ENCODE data around the gene PTPN11.
"Not testable (repeated sequence)": the region's sequence is repeated elsewhere in the genome, so short reads cannot be mapped to it uniquely, and the experiment has no call there.

Gene PTPN11

DNA sequence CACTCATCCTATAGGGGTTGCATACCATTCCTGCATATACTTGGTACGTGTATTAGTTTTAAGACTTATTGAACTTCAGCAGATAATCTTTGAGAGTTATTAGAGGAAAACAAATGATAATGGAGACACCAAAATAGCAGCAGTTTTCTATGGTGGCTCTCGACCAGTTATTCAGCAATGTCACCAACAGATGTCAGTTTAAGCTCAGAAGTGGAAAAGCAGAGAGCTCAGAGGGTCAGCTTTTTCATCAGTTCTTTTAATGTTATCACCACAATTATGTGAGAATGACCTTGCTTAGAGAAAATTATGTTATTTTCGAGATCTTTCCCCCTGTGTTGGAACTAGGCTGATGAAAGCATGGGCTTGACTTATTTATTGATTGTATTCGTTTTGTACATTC lies 32.0 kb downstream of the PTPN11 start:
- no peak for DNase-seq

DNA sequence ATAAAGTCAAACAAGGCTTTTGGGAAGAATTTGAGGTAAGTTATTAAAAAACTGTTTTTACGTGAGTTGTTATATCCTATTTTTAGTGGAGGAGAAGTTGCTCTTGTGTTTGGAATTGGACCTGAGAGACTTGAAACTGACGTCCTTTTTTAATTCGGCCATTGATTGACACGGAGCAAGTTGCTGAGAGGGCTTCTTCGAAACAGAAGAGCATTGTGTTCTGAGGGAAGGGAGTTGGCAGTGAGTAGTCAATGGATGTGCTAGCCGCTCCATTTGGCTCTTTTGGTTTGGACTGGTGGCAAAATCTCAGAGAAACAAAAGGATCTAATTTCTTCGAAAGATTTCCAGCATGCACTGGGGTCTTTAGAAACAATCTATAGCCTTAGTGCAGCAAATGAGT lies 37.3 kb downstream of the PTPN11 start:
- no peak for DNase-seq

DNA sequence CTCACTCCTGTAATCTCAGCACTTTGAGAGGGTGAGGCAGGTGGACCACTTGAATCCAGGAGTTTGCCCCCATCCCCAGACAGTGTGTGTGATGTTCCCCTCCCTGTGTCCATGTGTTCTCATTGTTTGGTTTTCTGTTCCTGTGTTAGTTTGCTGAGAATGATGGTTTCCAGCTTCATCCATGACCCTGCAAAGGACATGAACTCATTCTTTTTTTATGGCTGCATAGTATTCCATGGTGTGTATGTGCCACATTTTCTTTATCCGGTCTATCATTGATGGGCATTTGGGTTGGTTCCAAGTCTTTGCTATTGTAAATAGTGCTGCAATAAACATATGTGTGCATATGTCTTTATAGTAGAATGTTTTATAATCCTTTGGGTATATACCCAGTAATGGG lies 38.4 kb downstream of the PTPN11 start:
- not testable (repeated sequence) for DNase-seq

GRCh38 chr12:112458330-112458729 lies 39.6 kb downstream of the PTPN11 start:
- no peak for DNase-seq

GRCh38 chr12:112458751-112459150 lies 40.0 kb downstream of the PTPN11 start:
- no peak for DNase-seq

DNA sequence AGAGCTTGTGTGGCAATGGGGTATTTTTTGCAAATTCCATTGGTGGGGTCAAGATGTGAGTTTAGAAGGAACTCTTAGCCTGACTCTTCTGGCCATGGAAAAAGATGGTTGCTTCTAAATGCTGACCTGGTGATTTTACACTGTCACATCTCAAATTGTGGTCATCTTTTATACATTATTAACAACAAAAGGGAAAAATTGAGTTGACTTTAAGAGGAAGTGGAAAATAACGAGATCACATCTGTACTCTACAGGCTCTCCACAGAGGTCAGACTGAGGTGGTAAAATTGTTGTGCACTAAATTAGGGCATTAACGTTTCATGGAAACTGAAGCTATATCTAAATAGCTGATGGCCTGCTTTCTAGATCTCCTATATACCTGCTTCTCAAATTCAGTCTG lies 44.7 kb downstream of the PTPN11 start:
- DNase-seq = no peak

DNA sequence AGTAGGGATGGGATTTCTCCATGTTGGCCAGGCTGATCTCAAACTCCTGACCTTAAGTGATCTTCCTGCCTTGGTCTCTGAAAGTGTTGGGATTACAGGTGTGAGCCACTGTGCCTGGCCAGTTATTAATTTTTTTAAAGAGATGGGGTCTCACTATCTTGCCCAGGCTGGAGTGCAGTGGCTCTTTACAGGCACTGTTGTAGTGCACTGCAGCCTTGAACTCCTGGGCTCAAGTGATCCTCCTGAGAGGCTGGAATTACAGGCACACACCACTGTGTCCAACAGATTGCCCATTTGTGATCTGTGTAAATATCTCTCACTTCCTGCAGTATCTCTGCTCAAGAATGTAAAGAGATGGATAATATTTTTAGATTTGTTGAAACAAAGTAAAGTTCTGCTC lies 45.9 kb downstream of the PTPN11 start:
- DNase-seq = no peak

GRCh38 chr12:112466011-112466422 lies 47.3 kb downstream of the PTPN11 start:
- no peak for DNase-seq

- no peak for DNase-seq
These were observed 48.1 kb downstream of the PTPN11 start for GRCh38 chr12:112466835-112467234.

GRCh38 chr12:112468046-112468445 lies 49.3 kb downstream of the PTPN11 start:
- DNase-seq = no peak

DNA sequence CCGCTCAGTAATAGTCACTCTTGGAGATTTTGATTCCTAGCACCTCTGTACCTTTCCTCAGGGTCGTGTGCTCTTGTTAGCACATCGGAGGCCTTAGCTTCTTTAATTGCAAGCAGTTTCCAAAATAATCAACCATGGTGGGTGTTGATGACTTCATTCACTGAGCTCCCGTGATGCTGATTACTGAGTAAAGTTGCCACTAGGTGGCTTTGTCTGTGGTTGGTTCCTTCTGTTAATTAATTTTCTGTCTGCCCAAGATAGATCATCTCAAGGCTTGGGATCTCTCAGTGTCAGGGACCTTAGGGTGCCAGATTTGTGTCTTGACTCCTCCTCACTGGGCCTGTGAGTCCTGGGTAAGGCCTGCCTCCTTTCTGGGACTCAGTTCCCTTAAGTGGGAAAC lies 54.3 kb downstream of the PTPN11 start:
- no peak for DNase-seq

DNA sequence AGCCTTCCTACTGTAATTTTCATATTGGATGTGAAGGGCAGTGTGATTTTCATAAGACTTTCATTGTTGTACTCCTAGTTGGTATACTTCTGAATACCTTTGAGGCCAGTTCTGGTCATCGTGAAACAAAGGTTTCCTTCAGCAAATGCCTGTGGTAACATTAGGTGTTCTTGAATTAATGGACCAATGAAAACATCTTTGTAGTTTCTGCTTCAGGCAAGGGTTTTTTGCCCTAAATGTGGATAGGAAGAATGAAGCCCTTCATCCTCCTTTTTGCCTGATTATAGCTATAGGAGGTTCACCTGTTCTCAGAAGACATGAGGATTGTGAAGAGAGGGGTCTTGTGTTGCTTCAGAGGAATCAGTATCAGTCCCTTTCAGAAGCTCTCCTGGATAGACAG lies 60.7 kb downstream of the PTPN11 start:
- DNase-seq = no peak

GRCh38 chr12:112480931-112481330 lies 62.2 kb downstream of the PTPN11 start:
- DNase-seq = no peak

GRCh38 chr12:112482733-112483132 lies 64.0 kb downstream of the PTPN11 start:
- no peak for DNase-seq

DNA sequence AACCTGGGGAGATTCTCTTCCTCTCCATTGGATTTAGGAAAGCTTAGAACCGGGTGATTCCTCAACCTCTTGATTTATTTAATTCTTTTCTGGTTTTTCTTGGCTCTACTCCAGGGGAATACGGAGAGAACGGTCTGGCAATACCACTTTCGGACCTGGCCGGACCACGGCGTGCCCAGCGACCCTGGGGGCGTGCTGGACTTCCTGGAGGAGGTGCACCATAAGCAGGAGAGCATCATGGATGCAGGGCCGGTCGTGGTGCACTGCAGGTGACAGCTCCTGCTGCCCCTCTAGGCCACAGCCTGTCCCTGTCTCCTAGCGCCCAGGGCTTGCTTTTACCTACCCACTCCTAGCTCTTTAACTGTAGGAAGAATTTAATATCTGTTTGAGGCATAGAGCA lies 67.6 kb downstream of the PTPN11 start:
- DNase-seq = no peak

DNA sequence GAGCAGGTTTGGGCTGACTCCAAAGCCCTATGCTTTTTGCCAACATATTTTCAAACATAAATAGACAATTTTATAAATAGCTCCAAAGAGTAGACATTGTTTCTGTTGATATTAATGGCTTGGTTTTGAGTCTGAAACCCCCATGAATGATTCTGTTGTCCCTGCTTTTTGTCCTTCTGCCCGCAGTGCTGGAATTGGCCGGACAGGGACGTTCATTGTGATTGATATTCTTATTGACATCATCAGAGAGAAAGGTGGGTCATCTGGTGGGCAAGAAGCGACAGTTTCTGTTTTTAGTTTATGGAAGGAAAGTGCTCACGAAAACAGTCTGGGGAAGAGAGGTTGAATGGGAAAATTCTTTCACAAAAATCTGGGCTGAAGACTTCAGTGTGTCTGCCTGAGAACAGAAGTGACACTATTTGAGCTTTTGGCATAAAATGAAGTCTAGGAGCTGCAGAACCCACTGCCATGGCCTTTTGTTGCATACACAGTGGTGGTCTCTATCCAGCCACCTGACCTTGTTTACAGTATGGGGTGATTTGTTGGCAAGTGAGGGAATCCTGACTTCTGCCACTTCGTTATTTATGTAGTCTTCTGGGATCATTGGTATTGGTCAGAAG lies 69.6 kb downstream of the PTPN11 start:
- no peak for DNase-seq

DNA sequence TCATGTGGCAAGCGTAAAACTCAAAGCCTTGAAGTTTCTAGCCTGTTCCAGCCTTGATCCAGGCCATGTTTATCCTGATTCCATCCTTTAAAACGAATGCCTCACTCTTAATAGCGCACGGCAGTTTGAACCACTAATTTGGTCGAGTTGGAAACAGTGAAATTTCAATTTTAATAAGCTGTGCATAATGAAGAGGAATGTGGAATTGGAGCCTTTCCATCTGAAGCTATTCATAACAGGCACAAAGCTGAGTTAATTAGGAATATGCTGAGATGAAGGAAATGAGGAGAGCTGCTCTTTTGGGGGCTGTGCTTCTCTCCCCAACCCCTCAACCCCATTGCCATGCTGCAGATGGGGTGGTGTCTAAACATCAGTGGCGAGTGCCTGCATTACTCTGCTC lies 70.7 kb downstream of the PTPN11 start:
- DNase-seq = no peak

DNA sequence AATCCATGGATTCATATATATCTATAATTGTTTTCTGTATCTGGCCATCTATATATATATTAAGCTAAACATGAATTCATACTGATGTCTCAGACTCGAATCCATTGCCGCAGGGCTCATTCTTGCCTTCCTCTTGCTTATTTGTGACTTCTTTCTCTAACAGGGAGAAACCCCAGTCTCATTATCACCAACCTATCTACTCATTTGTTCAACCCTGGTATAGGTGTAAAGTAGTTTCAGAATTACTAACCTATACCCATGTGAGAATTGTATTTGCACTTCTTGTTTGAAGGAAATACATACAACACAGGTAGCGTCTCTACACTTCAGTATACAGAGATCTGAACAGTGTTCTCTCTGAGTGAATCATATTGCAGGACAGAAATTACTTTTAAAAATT lies 77.7 kb downstream of the PTPN11 start:
- no peak for DNase-seq

DNA sequence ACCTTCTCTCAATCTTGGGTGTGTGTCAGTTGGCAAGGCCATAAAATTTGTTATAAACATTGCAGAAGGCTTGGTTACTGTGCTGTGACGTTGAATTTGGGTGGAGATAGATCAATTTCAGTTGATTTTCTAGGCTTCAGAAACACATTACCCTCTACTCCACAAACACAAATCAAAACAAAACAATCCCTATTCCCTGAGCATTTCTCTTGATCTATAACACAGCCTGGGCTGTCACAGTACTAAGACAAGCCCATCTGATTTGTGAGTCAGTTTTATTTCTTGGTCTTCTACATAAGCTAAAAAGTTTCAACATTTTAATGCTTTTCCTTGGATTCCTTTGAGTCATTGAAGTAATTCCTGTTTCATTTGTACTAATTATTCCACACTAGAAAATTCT lies 79.8 kb downstream of the PTPN11 start:
- DNase-seq = no peak

- no peak for DNase-seq
These were observed 84.8 kb downstream of the PTPN11 start for GRCh38 chr12:112503512-112503911.

- DNase-seq = no peak
These were observed 87.9 kb downstream of the PTPN11 start for GRCh38 chr12:112506513-112507166.

DNA sequence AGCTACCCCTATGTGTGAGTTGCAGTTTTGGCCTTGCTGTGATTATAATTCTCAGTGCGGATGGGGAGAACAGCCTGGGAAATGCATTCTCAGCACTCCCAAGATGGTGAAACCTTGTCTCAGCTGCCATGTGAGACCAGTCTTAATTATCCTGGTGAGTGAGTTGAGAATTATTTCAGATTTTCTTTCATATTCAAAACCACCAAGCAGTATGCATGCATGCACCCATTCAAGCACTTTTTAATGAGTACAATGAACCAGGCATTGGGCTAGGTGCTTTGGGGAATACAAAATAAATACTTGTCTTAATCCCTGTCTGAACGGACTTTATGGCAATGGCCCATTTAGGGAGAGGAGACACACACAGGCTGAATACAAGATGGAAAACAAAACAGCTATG lies 94.7 kb downstream of the PTPN11 start:
- no peak for DNase-seq

DNA sequence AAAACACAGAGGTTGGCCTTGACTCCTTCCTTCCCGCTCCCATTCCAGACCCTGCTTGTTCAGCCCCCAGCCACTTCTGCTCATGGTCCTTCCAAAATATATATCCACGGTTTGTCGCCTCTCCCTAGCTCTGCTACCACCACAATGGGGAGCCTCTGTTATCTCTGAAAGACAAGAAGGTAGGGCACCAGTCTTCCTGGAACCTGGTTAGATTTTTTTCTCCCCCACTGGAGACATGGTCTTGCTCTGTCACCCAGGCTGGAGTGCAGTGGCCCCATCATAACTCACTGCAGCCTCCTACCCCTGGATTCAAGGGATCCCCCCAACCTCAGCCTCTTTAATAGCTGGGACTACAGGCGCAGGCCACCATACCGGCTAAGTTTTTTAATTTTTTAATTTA lies 95.7 kb downstream of the PTPN11 start:
- DNase-seq = no peak

- no peak for DNase-seq
These were observed 96.3 kb downstream of the PTPN11 start for GRCh38 chr12:112514926-112515642.
